GM13976 (cell line): ENCODE measurements around the gene EXOC6B.
"Not testable (repeated sequence)": the region's sequence is repeated elsewhere in the genome, so short reads cannot be mapped to it uniquely, and the experiment has no call there.

ENCODE experiments used
- DNase-seq: peaks from one replicate; pipeline ENCODE4 v3.0.0; 2012; ENCODE audit warnings: low spot score
- in situ Hi-C: fragments of 300-500 bp; cut with MboI; formaldehyde crosslinking; loops from one replicate; pipeline ENCODE4 v1.12.0; 2022; ENCODE audit warnings: low sequenced_read_pairs, mixed read lengths, inconsistent platforms; ENCODE audit not compliant: unreplicated experiment
- TF ChIP-seq, protein P1 (sequence below): IDR thresholded peaks from 2 replicates; pipeline ENCODE4 v1.5.1; 2012; ENCODE audit warnings: borderline replicate concordance, mild to moderate bottlenecking; ENCODE audit not compliant: insufficient read depth; ENCODE audit errors: extremely low read depth, missing control alignments, control extremely low read depth

EXOC6B gene

DNA sequence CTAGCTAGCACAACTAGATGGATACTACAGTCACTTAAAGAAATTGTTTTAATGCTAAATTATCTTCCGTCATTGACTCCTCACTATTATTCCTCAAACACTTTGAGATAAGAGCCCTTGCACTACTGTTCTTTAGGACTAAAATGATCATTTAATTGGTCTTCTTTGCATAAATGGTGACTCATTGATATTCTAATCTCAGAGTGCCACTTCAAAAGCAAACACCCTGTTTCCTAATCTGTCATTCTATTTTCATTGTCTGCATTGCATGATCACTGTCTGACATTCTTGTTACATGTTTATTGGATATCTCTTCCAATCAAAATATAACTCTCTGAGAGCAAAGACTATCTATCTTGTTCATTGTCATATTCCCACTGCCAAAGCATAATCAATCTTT lies 313.9 kb downstream of the EXOC6B start:
- no peak for DNase-seq
- TF ChIP-seq, protein P1, sequence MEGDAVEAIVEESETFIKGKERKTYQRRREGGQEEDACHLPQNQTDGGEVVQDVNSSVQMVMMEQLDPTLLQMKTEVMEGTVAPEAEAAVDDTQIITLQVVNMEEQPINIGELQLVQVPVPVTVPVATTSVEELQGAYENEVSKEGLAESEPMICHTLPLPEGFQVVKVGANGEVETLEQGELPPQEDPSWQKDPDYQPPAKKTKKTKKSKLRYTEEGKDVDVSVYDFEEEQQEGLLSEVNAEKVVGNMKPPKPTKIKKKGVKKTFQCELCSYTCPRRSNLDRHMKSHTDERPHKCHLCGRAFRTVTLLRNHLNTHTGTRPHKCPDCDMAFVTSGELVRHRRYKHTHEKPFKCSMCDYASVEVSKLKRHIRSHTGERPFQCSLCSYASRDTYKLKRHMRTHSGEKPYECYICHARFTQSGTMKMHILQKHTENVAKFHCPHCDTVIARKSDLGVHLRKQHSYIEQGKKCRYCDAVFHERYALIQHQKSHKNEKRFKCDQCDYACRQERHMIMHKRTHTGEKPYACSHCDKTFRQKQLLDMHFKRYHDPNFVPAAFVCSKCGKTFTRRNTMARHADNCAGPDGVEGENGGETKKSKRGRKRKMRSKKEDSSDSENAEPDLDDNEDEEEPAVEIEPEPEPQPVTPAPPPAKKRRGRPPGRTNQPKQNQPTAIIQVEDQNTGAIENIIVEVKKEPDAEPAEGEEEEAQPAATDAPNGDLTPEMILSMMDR = no peak
- in situ Hi-C loops = no loop called here

DNA sequence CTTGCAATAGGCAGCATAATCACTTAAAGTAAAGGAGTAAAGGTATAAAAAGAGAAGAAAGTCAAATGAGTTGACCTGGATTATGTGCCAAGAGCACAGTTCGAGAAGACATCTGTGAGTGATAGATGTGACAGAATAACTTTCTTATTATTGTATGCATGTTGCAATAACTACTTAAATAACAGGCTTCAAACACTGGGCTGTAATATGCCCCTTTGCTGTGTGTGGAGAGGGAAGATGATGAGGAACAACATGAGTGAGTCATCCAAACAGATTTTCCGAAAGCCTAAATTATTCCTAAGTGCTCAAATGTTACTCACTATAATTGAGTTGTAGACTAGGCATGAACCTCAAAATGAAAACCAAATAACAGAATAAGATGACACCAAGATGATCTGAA lies 328.1 kb downstream of the EXOC6B start:
- no peak for DNase-seq
- TF ChIP-seq, protein P1 = no peak
- in situ Hi-C loops = no loop called here

DNA sequence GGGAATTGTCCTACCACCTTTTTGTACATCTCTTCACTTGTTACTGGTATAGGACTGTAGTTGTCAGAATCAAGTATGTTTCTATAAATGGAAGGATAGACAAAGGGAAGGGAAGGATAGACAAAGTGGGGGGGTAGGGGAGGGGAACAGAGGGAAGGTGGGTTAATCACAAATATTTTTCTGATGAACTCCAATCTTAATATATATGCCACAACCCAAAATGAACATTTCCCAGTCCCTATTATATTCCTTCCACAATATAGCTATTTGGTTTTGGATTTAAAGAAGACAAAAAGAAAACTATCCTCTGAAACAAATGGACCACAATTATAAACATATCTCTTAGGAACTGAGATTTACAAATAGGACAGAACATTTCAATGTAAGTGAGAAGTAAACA lies 329.4 kb downstream of the EXOC6B start:
- TF ChIP-seq, protein P1 = no peak
- DNase-seq = no peak
- in situ Hi-C loops = no loop called here

DNA sequence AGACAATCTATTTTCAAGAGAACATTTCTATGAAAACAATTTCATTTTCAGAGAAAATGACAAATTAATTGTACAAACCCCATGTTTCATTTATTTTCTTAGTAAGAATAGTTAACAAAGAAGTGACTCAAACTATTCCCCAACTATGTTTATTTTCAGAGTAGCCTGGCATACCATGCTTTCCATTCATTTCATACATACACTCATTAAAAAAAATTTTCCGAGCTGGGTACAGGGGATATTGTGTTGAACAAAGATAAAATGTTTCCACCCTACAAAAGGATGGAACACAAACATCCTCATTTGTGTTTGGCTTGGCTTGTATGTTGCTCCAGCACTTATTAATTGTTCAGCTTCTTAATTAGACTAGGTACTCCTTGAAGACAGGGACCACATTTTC lies 331.4 kb downstream of the EXOC6B start:
- DNase-seq = no peak
- TF ChIP-seq, protein P1 = no peak
- in situ Hi-C loops = no loop called here

DNA sequence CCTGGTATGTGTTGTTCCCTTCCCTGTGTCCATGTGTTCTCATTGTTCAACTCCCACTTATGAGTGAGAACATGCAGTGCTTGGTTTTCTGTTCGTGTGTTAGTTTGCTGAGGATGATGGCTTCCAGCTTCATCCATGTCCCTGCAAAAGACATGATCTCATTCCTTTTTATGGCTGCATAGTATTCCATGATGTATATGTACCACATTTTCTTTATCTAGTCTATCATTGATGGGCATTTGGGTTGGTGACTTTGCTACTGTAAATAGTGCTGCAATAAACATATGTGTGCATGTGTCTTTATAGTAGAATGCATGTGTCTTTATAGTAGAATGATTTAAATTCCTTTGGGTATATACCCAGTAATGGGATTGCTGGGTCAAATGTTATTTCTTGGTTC lies 341.2 kb downstream of the EXOC6B start:
- DNase-seq, in situ Hi-C loops: not testable (repeated sequence)

DNA sequence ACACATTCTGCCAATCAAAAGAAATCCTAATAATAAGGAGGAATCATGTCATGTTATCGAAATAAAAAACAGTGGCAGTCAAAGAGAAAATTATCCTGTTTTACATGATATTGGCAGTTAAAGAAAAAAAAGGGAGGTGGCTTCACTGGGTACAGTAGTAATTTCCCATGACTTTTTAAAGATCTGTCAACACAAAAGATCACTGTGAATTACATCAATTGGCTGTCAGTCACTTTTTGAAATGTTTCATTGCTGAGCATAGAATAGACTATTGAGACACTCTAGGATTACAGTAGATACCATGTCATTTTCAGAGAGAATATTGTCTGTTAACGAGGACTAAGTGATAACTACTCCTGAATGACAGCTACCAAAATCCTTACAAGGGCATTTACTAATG lies 342.5 kb downstream of the EXOC6B start:
- TF ChIP-seq, protein P1 = no peak
- no peak for DNase-seq
- in situ Hi-C loops = no loop called here

DNA sequence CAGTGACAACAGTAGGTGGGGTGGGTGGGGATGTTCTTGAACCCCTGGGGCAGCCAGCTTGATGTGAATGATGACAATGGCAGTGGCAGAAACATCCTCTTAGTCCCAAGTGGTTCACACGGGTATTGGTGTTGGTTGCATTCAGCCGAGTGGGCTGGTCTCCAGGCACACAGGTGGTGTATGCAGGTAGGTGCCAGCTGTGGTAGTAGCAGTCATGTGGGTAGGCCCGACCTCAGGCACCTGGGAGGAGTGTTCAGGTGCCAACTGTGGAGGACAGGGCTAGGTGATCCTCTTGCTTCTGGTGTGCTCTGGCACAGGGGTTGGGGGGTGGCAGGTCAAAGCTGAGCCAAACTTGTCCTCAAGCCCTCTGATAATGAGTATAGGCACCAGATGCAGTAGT lies 350.6 kb downstream of the EXOC6B start:
- in situ Hi-C loops = no loop called here
- DNase-seq = no peak
- TF ChIP-seq, protein P1 = no peak
